NCI-H2107 (cell line): Measurements from ENCODE around the gene HPS4.

Experiments used
- DNase-seq: peaks from one replicate; lab custom pipeline; 2025; lab: John Stamatoyannopoulos, UW

Gene HPS4

GRCh38 chr22:26496456-26496855, 12.9 kb upstream of the HPS4 start:
- DNase-seq: no peak

GRCh38 chr22:26494506-26494905, 10.9 kb upstream of the HPS4 start:
- no peak for DNase-seq

- DNase-seq: no peak
Measured at GRCh38 chr22:26492220-26492619, 8.6 kb upstream of the HPS4 start.

GRCh38 chr22:26489447-26490036, 6.0 kb upstream of the HPS4 start:
- no peak for DNase-seq

GRCh38 chr22:26487996-26488395, 4.4 kb upstream of the HPS4 start:
- no peak for DNase-seq

GRCh38 chr22:26486394-26486793, 2.8 kb upstream of the HPS4 start:
- DNase-seq: no peak

GRCh38 chr22:26485806-26486390, 2.3 kb upstream of the HPS4 start:
- no peak for DNase-seq

GRCh38 chr22:26485013-26485412, 1.4 kb upstream of the HPS4 start:
- no peak for DNase-seq

- no peak for DNase-seq
Measured at GRCh38 chr22:26484360-26484706, 750 bp upstream of the HPS4 start.

GRCh38 chr22:26483043-26483438, 542 bp downstream of the HPS4 start:
- no peak for DNase-seq

- no peak for DNase-seq
Measured at GRCh38 chr22:26482161-26482560, 1.4 kb downstream of the HPS4 start.

GRCh38 chr22:26481694-26482093, 1.9 kb downstream of the HPS4 start:
- DNase-seq: no peak

GRCh38 chr22:26481112-26481693, 2.4 kb downstream of the HPS4 start:
- DNase-seq: no peak

- DNase-seq: no peak
Measured at GRCh38 chr22:26480611-26480932, 3.0 kb downstream of the HPS4 start.

GRCh38 chr22:26479792-26480610, 3.6 kb downstream of the HPS4 start:
- DNase-seq: no peak

GRCh38 chr22:26479043-26479791, 4.4 kb downstream of the HPS4 start:
- DNase-seq: no peak

GRCh38 chr22:26477341-26477731, 6.2 kb downstream of the HPS4 start:
- no peak for DNase-seq

GRCh38 chr22:26476705-26477340, 6.8 kb downstream of the HPS4 start:
- no peak for DNase-seq

- DNase-seq: no peak
Measured at GRCh38 chr22:26474682-26475081, 8.9 kb downstream of the HPS4 start.

- DNase-seq: no peak
Measured at GRCh38 chr22:26471522-26471921, 12.1 kb downstream of the HPS4 start.

- no peak for DNase-seq
Measured at GRCh38 chr22:26470807-26471206, 12.8 kb downstream of the HPS4 start.

GRCh38 chr22:26466196-26466595, 17.4 kb downstream of the HPS4 start:
- DNase-seq: no peak
